Breast epithelium (tissue), 3 donors: ENCODE measurements around the gene SKA2.

Experiments
- CTCF ChIP-seq, 3 donors: fragments of 450-650 bp; IDR thresholded peaks; one replicate each; pipeline ENCODE4 v1.5.1; 2016 to 2017; ENCODE audit warnings: antibody characterized with exemption in 3 of 3, mild to moderate bottlenecking in 3 of 3, moderate library complexity in 3 of 3
- POLR2A ChIP-seq: fragments of 450-650 bp; IDR thresholded peaks from one replicate; pipeline ENCODE4 v1.6.1; 2016; ENCODE audit warnings: antibody characterized with exemption, mild to moderate bottlenecking, moderate library complexity
- POLR2AphosphoS5 ChIP-seq, 3 donors: sonication (generic); formaldehyde crosslinking; IDR thresholded peaks; one replicate each; pipeline ENCODE4 v1.6.1; 2017; ENCODE audit warnings: antibody characterized with exemption in 3 of 3

GRCh38 chr17:59129814-59130213 lies 25.2 kb downstream of the SKA2 start:
- no peak for TF ChIP-seq CTCF (IDR thresholded peaks at IDR 0.05)
- TF ChIP-seq POLR2A = no peak
- TF ChIP-seq POLR2AphosphoS5 (IDR thresholded peaks at IDR 0.05) = no peak
